PC-3 (cell line): Measurements from ENCODE around the gene MTCH1. TPM values are rescaled to one million over a fixed set of nuclear protein-coding genes. Genes with fewer than 3 reads are reported as not detected.

Experiments used
- ATAC-seq: fragments of 200-7000 bp; cut with Tn5 transposase; 2 replicates; pipeline ENCODE4 v1.9.1; 2020; ENCODE audit warnings: mild to moderate bottlenecking, moderate library complexity
- BruUV-seq: library from RNA; stranded (reverse); fragments of 400-500 nt; replicated peaks from 2 replicates; lab custom pipeline; 2021; lab: Mats Ljungman, UMichigan
- CTCF ChIA-PET: fragments of 300-600 bp; sonication (Branson Sonifier 250); formaldehyde crosslinking; loops from one replicate; lab custom pipeline; 2022; ENCODE audit warnings: antibody characterized with exemption; lab: Charles Lee
- POLR2A ChIA-PET: fragments of 300-600 bp; sonication (Branson Sonifier 250); formaldehyde crosslinking; loops from one replicate; lab custom pipeline; 2022; ENCODE audit warnings: antibody characterized with exemption; ENCODE audit not compliant: unreplicated experiment; lab: Charles Lee
- DNase-seq: peaks from one replicate; pipeline ENCODE4 v3.0.0-alpha.2; 2015
- H2AFZ ChIP-seq: fragments of 300-600 bp; sonication (generic); 2 replicates; pipeline ENCODE4 v1.6.0; 2016; ENCODE audit warnings: antibody characterized with exemption, low read length
- H3F3A ChIP-seq: fragments of 300-600 bp; sonication (generic); one replicate; pipeline ENCODE4 v1.6.0; 2017; ENCODE audit warnings: antibody characterized with exemption, low read length, control low read depth, mild to moderate bottlenecking; ENCODE audit not compliant: unreplicated experiment
- H3K27ac ChIP-seq: fragments of 300-600 bp; sonication (generic); 2 replicates; pipeline ENCODE4 v1.5.1; 2016; ENCODE audit warnings: mild to moderate bottlenecking, low read length
- H3K27me3 ChIP-seq: fragments of 300-600 bp; sonication (generic); 2 replicates; pipeline ENCODE4 v1.6.1; 2016; ENCODE audit warnings: low read length, mixed read lengths
- H3K36me3 ChIP-seq: fragments of 300-600 bp; sonication (generic); 2 replicates; pipeline ENCODE4 v1.6.1; 2016; ENCODE audit warnings: low read depth, mixed run types, low read length, mixed read lengths
- H3K4me1 ChIP-seq: fragments of 300-600 bp; sonication (generic); 2 replicates; pipeline ENCODE4 v1.5.1; 2016; ENCODE audit warnings: low read length; ENCODE audit not compliant: insufficient read depth
- H3K4me2 ChIP-seq: fragments of 300-600 bp; sonication (generic); 2 replicates; pipeline ENCODE4 v1.6.0; 2016; ENCODE audit warnings: low read length
- H3K4me3 ChIP-seq: fragments of 300-600 bp; sonication (generic); 2 replicates; pipeline ENCODE4 v1.5.1; 2016; ENCODE audit warnings: mild to moderate bottlenecking, low read length, mixed read lengths
- H3K79me2 ChIP-seq: fragments of 300-600 bp; sonication (generic); 2 replicates; pipeline ENCODE4 v1.6.1; 2017; ENCODE audit warnings: low read length, mixed read lengths
- H3K9ac ChIP-seq: fragments of 300-600 bp; sonication (generic); 2 replicates; pipeline ENCODE4 v1.6.0; 2016; ENCODE audit warnings: mild to moderate bottlenecking, low read length
- H3K9me2 ChIP-seq: fragments of 300-600 bp; sonication (generic); replicated peaks from 2 replicates; pipeline ENCODE4 v1.6.1; 2016; ENCODE audit warnings: mixed run types, low read length, mixed read lengths
- H3K9me3 ChIP-seq: fragments of 300-600 bp; sonication (generic); 2 replicates; pipeline ENCODE4 v1.6.1; 2016; ENCODE audit warnings: low read length, mixed read lengths
- H4K20me1 ChIP-seq: fragments of 300-600 bp; sonication (generic); 2 replicates; pipeline ENCODE4 v1.6.1; 2016; ENCODE audit warnings: low read length, mixed read lengths
- EZH2 ChIP-seq: fragments of 300-600 bp; sonication (generic); IDR thresholded peaks from one replicate; pipeline ENCODE4 v1.6.1; 2017; ENCODE audit warnings: antibody characterized with exemption, mild to moderate bottlenecking, low read length; ENCODE audit not compliant: unreplicated experiment
- EZH2phosphoT487 ChIP-seq: fragments of 300-600 bp; sonication (generic); IDR thresholded peaks from 2 replicates; pipeline ENCODE4 v1.6.1; 2018; ENCODE audit warnings: mild to moderate bottlenecking, antibody characterized with exemption, low read length, borderline replicate concordance
- intact Hi-C: fragments of 100-400 bp; cut with micrococcal nuclease; formaldehyde crosslinking; loops from 2 replicates; pipeline ENCODE4 v1.9.0; 2023
- total RNA-seq: library from RNA; depleted of rRNA; stranded (reverse); fragments of >200 nt; gene quantifications from 2 replicates; pipeline ENCODE4 v1.2.3, GENCODE V29; 2014
- TF ChIP-seq, protein P1 (sequence below): fragments of 300-600 bp; sonication (generic); conservative IDR thresholded peaks from 2 replicates; pipeline ENCODE4 v1.5.1; 2017; ENCODE audit warnings: antibody characterized with exemption, low read depth, mild to moderate bottlenecking, low read length

The MTCH1 gene
- total RNA-seq, 1 experiment from 2014 or later = 253 TPM

DNA sequence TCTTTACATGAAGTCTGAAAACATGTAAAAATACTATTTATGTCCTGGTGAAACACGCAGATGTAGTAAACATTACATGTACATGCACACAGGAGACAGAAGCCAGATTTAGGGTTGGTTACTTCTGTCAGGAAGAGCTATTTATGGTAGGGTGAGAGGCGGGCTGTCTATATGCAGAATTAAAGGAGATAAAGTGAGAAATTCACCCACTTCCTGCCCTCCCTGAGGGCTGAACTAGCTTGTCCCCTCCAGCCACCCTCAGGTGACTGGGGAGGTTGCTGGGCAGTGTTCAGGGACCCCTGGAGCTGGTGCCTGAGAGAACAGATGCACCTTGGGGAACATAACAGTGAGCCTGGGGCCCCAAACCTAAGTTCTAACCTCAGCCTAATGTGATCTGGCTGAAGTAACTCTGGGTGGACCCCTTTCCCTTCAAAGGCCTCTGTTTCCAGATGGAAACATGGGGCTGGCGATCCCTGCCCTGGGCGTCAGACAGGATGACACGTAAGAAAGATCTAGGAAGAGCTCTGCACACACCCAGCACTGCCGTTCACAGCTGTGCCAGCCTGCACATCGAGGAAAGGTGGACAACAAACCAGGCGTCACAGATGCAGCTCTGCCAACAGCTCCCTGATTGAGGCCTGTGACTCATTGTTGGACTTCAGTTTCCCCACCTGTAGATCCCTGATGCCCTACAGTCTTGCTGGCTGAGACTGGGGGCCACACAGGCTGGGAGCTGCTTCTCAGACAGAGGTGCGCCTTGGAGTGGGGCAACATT is 30.1 kb downstream of the MTCH1 start:
- ATAC-seq (peak; percentile 81), DNase-seq (peak; percentile 81)
- Histone ChIP-seq H3K4me3 (no peak overlapping the region), H3F3A (no peaks in the 10 kb centered on the region), H4K20me1 (no peaks in the 10 kb centered on the region), H3K36me3 (no peaks in the 10 kb centered on the region), H3K4me2 (peak overlapping the region; percentile 39; the same call in 1 of the 2 replicates), H3K27ac (peak overlapping the region; percentile 40), H2AFZ (peak overlapping the region; percentile 59; the same call in 1 of the 2 replicates), H3K9ac (no peak overlapping the region), H3K79me2 (no peaks in the 10 kb centered on the region), H3K9me3 (no peaks in the 10 kb centered on the region), H3K9me2 (no peaks in the 10 kb centered on the region), H3K27me3 (no peaks in the 10 kb centered on the region), H3K4me1 (peaks cover 25% of the 10 kb centered on the region)
- intact Hi-C loops = loop anchor here (5.0 kb wide), 1 partner anchor 44 kb away; no protein-coding TSS in a partner anchor
- no TSS peak for BruUV-seq
- ChIA-PET CTCF (interaction anchor here (1.4 kb wide), 1 partner anchor 42 kb away, joined by 6 read pairs; no protein-coding TSS in a partner anchor), POLR2A (interaction anchor here (0.6 kb wide), 1 partner anchor 214 kb away, joined by 33 read pairs; the partner anchor contains the start of gene PIM1)
- TF ChIP-seq, protein P1, sequence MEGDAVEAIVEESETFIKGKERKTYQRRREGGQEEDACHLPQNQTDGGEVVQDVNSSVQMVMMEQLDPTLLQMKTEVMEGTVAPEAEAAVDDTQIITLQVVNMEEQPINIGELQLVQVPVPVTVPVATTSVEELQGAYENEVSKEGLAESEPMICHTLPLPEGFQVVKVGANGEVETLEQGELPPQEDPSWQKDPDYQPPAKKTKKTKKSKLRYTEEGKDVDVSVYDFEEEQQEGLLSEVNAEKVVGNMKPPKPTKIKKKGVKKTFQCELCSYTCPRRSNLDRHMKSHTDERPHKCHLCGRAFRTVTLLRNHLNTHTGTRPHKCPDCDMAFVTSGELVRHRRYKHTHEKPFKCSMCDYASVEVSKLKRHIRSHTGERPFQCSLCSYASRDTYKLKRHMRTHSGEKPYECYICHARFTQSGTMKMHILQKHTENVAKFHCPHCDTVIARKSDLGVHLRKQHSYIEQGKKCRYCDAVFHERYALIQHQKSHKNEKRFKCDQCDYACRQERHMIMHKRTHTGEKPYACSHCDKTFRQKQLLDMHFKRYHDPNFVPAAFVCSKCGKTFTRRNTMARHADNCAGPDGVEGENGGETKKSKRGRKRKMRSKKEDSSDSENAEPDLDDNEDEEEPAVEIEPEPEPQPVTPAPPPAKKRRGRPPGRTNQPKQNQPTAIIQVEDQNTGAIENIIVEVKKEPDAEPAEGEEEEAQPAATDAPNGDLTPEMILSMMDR = no peak
- no peak for TF ChIP-seq EZH2
- no peak for TF ChIP-seq EZH2phosphoT487

DNA sequence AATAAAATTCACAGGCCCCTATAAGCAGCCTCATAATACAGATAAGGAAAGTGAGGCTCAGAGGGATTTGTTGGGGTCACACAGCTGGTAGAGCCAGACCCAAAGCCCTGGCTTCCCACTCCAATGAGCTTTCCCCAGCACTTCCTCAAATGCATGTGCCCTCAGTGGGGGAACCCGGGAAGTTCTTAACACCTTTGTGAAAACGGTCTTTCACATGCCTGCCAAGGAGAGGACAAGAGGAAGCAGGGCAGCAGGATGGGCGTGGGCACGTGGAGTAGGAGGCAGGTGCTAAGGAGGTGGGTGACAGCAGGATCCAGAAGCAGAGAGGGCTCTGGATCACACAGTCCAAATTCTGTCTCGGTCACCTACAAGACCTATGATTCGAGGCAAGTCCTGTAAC is 30.9 kb downstream of the MTCH1 start:
- Histone ChIP-seq H2AFZ (no peak overlapping the region), H3K9ac (no peak overlapping the region), H3K9me2 (no peaks in the 10 kb centered on the region), H3K27ac (no peak overlapping the region), H3F3A (no peaks in the 10 kb centered on the region), H3K9me3 (no peaks in the 10 kb centered on the region), H3K4me3 (no peak overlapping the region), H3K4me2 (no peak overlapping the region), H3K4me1 (peaks cover 24% of the 10 kb centered on the region), H3K79me2 (no peaks in the 10 kb centered on the region), H4K20me1 (no peaks in the 10 kb centered on the region), H3K36me3 (no peaks in the 10 kb centered on the region), H3K27me3 (no peaks in the 10 kb centered on the region)
- CTCF ChIA-PET = interaction anchor here (1.4 kb wide), 1 partner anchor 41 kb away, joined by 6 read pairs; no protein-coding TSS in a partner anchor
- no TSS peak for BruUV-seq
- POLR2A ChIA-PET = no interaction called here
- DNase-seq (no peak), ATAC-seq (no peak)
- TF ChIP-seq EZH2 (no peak), EZH2phosphoT487 (no peak)
- TF ChIP-seq, protein P1 = no peak
- intact Hi-C loops = loop anchor here (5.0 kb wide), 1 partner anchor 43 kb away; no protein-coding TSS in a partner anchor
